HT-29 (cell line): ENCODE results near the gene GFPT2. TPM values are rescaled to one million over a fixed set of nuclear protein-coding genes. Genes with fewer than 3 reads are reported as not detected.
"Not testable (repeated sequence)": the region's sequence is repeated elsewhere in the genome, so short reads cannot be mapped to it uniquely, and the experiment has no call there.

Source experiments
- DNase-seq: peaks from one replicate; pipeline ENCODE4 v3.0.0-alpha.2; 2015; ENCODE audit warnings: low spot score
- total RNA-seq: library from RNA; depleted of rRNA; stranded (reverse); fragments of >200 nt; shearing (Covaris generic); gene quantifications from 2 replicates; pipeline ENCODE4 v1.2.3, GENCODE V29; 2014

The GFPT2 gene
- total RNA-seq, 1 experiment from 2014 or later: 0.10 TPM

DNA sequence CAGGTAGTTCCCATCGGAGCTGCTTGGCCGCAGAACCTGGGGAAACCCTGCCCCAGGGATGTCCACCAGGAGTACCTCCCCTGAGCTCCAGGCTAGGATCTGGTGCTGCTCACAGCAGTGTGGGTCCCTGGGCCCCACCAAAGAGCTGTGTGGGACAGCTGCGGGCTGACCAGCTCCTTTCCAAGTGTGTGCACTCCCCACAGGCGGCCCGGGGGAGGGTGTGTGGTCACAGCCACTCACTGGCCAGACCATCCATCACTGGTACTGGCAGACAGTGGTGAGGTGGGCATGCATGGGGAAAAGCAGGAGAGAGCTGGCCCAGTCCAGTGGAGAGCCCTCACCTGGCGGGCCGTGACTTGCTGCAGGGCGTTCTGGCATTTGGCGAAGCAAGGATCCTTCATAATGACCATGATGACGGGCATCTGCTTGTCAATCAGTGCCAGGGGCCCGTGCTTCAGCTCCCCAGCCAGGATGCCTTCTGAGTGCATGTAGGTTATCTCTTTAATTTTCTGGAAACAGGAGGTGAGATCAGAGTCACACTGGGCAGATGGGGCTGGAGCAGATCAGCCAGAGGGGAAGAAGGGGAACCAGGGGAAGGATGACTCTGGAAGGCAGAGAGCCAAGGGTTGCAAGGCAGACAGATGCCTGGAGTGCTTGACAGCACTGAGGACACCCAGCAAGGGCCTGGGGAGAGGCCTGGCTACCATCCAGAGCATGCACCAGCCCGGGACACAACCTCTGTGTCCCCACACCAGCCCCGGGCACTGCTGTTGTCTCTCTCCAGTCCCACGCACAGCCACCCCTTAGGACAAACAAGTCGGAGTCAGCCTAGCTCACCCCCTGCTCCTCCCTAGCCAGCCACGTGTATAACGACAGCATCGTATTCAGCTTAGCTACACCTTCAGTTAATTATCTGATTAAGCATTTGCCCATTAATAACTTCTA lies 48.4 kb downstream of the GFPT2 start:
- DNase-seq: no peak

GRCh38 chr5:180304016-180304292 lies 49.2 kb downstream of the GFPT2 start:
- DNase-seq: no peak

DNA sequence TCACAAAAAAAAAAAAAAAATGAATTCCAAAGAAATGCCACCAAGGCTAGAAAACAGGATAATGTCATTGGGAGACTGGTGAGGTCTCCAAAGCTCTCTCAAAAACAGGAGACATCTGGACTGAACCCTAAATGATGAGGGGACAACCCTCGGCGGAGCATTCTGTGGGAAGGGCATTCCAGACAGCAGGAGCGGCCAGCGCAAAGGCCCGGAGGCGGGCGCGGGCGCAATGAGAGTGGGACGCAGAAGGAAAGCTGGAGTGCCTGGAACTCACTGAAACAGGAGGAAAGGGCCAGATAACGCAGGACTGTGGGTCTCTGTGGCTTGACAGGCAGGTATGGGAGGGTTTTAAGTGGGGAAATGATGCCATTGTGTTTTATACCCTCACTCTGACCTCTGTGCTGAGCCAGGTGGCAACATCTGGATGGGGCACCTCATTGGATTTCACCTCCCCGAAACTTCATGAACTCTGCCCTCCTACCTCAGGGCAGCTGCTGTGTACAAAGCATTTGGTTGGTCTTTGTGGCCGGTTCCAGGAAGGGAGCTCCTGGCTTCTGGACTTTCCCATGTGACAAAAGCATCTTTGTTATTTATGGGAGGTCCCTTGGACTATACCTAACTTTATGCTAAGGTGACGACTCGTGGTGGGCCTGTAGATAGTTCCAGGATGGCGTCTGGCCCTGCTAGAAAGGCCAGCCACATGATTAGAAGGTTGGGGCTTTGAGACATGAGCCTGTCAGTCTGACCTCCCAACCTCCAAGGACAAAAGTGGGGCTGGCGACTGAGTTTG lies 49.7 kb downstream of the GFPT2 start:
- DNase-seq: no peak

DNA sequence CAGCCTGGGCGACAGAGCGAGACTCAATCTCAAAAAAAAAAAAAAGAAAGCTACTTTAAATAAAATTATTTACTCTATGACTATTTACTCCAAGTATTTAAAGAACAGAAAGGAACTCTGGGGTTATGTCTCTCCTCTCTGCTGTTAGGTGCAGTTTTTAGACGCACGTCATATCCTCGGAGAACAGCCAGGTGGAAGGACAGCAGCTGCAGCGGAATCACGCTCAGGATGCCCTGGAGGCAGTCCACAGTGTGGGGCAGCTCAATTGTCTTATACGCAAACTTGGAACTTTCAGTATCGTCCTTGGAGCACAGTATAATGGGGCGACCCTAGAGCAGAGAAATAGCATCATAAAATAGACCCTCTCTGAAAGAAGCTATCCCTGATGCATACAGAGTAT lies 50.9 kb downstream of the GFPT2 start:
- DNase-seq: no peak

DNA sequence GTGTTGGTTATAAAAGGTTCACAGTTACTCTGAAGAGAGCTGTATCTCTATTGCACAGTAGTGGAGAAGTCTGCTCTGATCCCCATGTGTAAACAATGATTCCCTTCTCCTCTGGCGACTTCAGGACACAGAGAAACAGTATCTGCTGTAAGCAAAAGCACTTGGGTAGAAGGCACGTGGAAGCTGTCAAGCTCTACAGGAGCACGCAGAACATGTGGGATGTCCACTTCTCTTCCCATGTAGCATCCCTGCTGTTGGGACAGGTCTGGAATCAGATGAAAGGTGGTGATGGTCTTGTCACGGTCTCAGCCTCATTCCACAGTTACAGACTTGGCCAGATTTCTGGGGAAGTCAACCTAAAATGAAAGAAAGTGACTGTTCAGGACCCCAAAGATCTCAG lies 51.9 kb downstream of the GFPT2 start:
- DNase-seq: no peak

DNA sequence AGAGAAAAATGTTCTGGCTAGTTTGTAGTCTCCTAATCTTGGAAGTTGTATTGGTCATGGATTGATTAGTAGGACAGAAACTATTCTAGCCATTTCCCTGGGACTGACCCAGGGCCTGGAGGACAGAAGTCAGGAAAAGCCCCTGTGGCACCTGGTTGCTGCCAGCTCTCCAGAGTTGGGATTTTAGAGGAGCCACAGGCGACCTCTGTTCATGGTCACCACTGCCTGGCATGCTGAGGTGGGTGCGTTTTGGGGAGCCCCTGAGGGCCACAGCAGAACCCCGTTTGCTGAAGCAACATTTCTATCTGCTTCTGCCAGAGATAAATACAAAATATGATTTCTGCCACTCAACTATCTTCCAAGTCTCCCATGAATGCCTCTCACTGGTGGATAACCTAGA lies 53.6 kb downstream of the GFPT2 start:
- no peak for DNase-seq

DNA sequence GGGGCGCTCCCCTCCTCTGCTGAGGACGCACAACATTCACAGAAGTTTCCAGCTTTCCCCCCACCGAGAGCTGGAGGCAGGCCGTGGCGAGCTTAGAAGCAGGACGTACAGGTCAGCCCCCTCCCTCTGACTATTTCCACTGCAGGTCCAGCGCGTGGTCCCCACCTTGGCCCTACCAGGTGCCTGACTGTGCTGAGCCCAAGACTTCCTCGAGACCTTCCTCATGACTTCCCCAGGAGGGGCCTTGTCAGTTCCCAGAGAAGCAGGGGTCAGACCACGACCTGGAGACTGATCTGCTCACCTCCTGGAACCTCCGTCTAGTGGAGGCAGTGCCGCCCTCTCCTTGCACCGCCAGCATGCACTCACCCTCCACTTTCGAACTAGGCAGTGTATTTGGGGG lies 54.1 kb downstream of the GFPT2 start:
- not testable (repeated sequence) for DNase-seq

DNA sequence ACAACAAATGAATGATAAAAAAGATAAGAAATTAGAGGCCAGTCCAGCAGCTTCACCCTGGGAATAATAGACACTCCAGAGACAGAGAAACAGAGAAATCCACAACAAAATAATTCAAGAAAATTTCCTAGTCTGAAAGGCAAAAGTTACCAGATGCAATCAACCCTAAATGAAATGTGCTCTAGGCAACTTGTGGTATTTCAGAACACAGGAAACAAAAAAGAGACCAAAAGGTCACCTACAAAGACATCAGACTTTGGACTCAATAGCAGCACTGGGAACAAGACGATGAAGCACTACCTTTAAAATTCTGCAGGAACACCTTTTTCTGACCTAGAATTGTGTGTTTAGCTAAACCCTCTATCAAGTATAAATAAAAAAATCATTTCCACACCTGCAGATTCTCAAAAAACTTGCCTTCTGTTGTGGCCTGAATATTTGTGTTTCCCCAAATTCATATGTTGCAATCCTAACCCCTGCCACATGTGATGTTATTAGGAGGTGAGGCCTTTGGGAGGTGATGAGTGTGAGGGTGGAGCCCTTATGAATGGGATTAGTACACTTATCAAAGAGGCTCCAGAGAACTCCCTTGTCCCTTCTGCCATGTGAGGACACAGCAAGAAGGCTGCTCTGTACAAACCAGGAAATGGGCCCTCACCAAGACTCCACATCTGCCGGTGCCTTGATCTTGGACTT lies 55.4 kb downstream of the GFPT2 start:
- no peak for DNase-seq

- no peak for DNase-seq
These were observed 56.4 kb downstream of the GFPT2 start for GRCh38 chr5:180296771-180297170.

- no peak for DNase-seq
These were observed 58.1 kb downstream of the GFPT2 start for GRCh38 chr5:180294913-180295555.

DNA sequence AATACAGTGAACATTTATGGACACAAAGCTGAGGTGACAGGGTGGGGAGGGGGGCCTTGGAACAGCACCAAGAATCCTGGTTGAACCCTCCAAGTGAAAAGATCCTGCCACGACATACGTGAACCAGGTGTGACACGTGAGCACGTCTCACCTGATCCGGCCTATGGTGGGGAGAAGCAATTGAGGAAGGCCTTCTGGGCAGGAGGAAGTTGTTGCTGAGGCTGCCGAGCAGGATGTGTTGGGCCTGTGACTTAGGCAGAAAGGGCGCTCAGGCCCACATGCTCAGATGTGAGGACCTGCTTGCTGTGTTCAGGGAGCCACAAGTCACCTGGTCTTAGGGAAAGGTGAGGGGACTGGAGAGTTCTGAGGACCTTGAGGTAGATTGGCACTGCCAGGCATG lies 58.7 kb downstream of the GFPT2 start:
- DNase-seq: no peak

DNA sequence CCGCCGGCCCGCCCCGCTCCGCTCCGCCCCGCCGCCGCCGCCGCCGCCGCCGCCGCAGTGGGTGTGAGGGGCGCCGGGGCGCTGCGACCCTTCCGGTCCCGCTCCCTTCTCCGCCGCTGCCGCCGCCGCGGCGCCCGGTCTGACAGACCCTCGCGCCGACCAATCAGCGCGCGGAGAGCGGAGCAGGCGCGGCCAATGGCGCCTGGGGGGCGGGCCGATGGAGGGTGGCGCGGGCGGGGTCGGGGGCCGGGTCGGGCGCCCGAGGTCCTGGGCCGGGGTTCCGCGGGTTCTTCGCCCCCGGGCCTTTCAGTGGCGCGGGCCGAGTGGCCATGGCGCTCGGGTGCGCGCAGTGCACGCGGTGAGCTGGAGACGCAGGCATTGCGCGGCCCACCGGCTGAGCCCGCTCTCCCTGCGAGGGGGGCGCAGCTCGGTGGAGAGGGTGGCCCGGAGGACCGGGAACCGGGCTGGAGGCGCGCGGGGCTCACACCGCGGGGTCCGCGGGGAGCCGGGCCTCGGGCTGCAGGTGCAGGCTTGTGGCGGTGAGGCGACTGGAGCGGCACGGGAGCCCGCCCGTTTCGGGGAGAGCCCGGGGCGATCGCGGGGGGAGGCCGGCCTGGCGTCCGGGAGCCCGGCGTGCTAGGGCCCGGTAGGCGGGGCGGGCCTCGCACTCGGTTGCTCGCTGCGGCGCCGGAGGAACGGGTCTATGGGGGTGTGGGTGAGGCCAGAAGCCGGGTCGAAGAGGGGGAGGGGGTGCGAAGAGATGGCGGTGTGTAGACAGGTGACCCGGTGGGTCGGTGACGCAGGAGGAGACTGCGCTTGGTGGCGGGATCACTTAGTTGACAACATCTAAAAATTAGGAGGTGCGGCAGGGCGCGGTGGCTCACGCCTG lies 60.9 kb downstream of the GFPT2 start, which contains the start of gene MAPK9:
Gene MAPK9 (minus strand): TSS at position 141 of the 889 bp plus-strand sequence. CDS start 11,522 bp downstream, outside the sequence.
- peak; percentile 83 for DNase-seq

DNA sequence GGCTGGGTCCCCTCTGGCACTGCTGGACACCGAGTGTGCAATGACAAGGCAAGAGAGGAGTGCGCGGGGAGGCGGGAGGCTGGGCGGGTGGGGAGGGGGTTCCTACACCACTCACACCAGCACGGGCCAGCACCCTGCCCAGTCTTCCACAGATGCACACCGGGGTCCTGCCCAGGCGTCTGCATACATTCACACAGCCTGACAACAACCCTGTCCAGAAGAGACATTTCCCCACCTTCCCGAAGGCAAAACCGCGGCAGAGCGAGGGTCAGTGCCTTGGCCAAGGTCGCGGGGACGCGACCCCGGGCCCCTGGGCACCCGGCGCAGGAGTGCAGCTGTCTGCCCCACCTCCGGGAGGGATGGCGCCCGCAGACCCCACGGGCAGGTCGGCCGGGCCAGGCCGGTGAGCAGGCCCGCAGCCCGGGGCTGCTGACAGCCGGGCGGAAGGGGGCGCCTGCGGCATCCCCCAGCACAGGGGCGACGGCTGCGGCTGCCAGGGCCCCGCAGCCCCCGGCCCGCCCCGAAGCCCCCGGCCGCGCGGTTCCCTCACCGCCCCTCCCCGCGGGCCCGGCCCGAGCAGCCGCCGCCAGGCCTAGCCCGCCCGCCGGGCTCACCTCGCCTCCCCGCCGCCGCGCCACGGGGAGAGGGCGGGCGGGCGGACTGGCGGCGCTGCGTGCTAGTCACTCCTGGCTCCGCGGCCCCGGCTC lies 61.7 kb downstream of the GFPT2 start:
- peak; percentile 28 for DNase-seq

- DNase-seq: peak; percentile 4
These were observed 62.4 kb downstream of the GFPT2 start for GRCh38 chr5:180290568-180291233.

GRCh38 chr5:180289966-180290365 lies 63.2 kb downstream of the GFPT2 start:
- DNase-seq: no peak

DNA sequence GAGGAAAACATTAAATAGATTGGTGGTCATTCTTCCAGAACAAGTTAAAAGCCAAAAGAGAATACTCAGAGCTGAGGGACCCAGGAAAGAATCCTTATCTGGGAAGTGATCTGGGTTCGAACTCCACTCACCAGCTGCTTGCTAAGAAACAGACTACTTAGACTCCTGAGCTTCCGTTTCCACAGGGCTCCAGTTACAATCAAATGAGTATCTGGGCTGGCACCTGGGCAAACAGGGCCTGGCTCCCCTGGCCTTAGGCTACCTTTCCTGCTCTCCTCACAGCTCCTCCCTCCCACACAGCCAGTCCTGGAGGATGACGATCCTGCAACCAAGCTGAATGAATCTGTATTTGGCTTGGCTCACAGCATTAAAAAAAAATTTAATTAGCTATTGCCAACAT lies 63.7 kb downstream of the GFPT2 start:
- no peak for DNase-seq

- DNase-seq: no peak
These were observed 65.3 kb downstream of the GFPT2 start for GRCh38 chr5:180287868-180288267.

- no peak for DNase-seq
These were observed 65.7 kb downstream of the GFPT2 start for GRCh38 chr5:180287404-180287803.

DNA sequence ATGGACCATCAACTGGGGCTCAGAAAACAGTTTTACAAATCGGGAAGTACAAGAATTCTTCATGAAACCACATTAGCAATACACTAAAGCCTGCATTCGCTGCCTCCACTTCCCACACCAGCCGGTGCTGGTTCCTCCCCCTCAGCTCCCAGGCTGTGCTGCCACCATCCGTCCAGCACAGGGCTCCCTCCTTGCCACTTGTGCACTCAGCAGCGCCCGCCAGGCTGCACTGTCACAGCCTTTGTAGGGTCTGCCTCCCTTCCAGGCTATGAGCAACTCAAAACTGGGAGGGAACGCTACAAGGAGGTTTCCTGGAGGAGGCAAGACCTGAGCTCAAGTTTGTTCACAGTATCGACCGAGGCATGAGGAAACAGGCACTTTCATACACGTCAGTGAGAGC lies 69.0 kb downstream of the GFPT2 start:
- no peak for DNase-seq
